H7 (cell line): ENCODE results near the gene RELL2. TPM values are rescaled to one million over a fixed set of nuclear protein-coding genes. Genes with fewer than 3 reads are reported as not detected.
A peak's percentile ranks its signal among the peaks of the same experiment; 100 is the strongest.

Experiments
- DNase-seq: peaks from one replicate; pipeline ENCODE4 v3.0.0; 2012
- H3K27me3 ChIP-seq: 2 replicates; pipeline ENCODE4 v1.6.0; 2011; ENCODE audit warnings: mild to moderate bottlenecking, low read length; ENCODE audit not compliant: control insufficient read depth, insufficient read depth
- H3K36me3 ChIP-seq: replicated peaks from 2 replicates; pipeline ENCODE4 v1.5.1; 2011; ENCODE audit warnings: low read length; ENCODE audit not compliant: control insufficient read depth, insufficient read depth
- H3K4me3 ChIP-seq: 2 replicates; pipeline ENCODE4 v1.5.1; 2011; ENCODE audit warnings: low read depth, mild to moderate bottlenecking, control low read depth, low read length, moderate library complexity; ENCODE audit not compliant: insufficient read depth
- total RNA-seq: library from RNA; depleted of rRNA; stranded (reverse); fragments of >200 nt; shearing (Covaris generic); gene quantifications from 2 replicates; pipeline ENCODE4 v1.2.3, GENCODE V29; 2014

Gene RELL2
- total RNA-seq, 1 experiment from 2014 or later: 7.4 TPM

DNA sequence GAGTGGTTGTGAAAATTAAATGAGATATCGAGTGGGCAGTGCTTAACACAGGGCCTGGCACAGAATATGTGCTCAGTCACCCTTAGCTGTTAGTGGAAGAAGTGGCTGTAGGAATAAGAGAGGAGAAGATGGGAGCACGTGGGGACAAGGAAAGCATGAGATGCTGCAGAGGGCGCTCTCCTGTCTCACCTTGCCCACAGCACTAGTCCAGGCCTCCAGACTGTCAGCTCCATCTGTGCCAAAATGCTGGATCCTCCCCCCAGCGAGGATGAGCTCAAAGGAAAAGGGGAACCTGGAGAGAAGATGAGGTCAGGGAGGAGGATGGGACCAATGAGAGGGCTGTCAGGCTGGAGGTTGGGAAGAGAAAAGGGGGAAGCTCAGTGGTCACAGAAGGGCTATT lies 32.7 kb downstream of the RELL2 start:
- peaks cover 28% of the 10 kb centered on the region for H3K36me3 ChIP-seq
- DNase-seq: peak; percentile 64
- no peak overlapping the region for H3K4me3 ChIP-seq
- H3K27me3 ChIP-seq: no peaks in the 10 kb centered on the region

DNA sequence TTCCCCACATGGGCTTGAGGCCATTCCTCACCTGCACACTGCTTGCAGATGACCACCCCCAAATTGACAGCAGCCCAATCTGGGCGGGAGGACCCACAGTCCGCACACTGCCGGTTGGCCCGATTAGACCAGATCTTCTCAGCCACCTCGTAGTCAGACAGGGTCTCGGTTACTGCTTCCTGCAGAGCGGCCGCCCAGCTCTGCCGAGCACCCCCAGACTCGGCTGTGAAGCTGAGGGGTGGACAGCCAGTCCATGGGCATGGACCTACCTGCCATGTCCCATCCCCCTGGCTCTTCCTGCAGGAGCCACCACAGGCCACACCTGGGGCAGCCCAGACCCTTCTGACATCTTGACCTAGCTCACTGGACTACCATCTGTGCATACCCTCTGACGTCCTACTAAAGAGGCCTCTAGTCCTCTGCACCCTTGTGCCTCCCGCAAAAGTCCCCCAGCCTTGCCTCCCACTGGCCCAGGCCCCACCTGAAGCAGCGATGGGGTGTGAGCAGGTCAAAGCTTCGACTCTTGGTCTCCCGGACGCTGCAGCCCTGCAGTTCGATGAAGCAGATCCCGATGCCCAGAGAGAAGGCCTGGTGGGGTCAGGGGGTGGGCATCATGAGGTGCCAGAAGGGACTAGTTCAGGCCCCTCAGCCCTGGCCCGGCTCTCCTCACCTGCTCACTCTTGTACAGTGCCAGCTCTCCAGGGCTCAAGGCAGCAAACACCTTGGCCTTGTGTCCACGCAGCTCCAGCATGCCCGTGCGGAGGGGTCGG lies 35.5 kb downstream of the RELL2 start:
- no peak for DNase-seq
- H3K36me3 ChIP-seq: peaks cover 27% of the 10 kb centered on the region
- H3K4me3 ChIP-seq: no peak overlapping the region
- H3K27me3 ChIP-seq: no peaks in the 10 kb centered on the region

DNA sequence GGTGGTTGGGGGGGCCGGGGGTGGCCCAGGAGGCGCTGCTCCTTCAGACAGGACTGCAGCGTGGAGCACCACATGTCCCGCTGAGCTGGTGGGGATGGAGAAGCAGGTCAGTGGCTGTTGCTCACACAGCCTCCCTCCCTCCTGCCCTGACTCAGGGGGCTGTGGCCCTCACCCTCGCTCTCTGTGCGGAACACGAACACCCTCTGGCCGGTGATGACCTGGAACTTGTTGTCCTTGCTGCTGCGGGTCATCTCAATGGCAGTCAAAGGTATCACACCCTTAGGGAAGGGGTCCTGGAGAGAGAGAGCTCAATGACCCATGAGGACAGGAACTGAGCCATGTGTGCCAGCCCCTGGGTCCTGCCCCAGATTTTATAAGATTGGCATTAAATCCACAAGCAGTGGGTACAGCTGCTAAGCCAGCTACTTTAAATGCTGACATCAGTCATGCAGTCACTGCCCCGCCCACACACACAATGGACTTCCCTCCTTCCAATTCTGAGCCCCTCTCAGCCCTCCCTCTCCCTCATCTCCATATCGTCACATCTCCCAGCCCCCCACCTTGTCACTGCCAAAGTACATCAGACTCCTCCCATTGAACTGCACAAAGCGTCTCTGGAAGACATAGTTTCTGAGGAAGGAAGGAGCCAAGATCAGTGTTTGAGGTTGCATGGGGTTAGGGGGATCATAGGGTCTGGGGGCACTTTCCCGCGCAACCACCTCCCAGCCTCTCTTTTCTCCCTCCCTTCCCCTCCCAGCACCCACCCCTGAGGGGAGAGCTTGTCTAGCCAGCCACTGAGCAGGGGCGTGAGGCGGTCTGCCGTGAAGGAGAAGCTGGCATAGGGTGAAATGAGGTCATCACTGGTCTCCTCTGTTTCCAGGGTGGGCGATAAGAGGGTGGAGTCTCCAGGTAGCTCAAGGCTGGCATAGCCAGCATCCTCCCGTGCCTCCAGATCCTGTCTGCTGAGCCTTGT lies 36.3 kb downstream of the RELL2 start:
- H3K4me3 ChIP-seq: no peak overlapping the region
- H3K27me3 ChIP-seq: no peaks in the 10 kb centered on the region
- H3K36me3 ChIP-seq: peaks cover 28% of the 10 kb centered on the region
- no peak for DNase-seq

DNA sequence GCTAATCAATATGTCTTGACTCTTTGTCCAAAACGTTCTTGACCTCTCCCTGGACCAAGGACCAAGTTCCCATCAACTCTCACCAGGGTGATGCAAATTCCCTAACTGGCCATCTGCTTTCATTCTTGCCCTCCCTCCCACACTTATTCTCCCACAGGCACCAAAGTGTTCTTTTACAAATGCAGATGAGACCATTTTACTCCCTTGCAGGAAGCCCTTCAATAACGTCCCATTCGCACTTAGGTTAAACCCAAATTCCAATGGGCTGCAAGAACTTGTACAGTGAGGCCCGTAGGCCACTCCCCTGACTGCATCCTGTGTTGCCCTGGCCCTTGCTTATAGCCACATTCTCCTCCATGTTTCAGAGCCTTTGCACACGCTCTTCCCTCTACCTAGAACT lies 38.0 kb downstream of the RELL2 start:
- Histone ChIP-seq H3K27me3 (no peaks in the 10 kb centered on the region), H3K4me3 (no peak overlapping the region), H3K36me3 (peaks cover 18% of the 10 kb centered on the region)
- peak; percentile 73 for DNase-seq

DNA sequence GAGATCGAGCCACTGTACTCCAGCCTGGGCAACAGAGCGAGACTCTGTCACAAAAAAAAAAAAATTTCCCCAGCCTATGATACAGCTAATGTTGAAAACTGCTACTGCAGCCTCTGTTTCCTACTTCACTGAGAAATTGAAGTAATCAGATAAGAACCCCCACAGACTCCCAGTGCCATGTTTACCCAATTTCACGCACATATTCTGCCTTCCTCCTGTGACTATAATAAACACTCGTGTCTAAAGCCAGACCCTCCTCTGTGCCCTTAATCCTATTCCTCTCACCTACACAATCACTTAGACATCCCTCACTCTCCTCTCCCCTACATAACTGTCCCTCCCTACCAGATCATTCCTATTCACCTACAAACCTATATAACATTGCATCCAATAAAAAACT lies 38.9 kb downstream of the RELL2 start:
- Histone ChIP-seq H3K36me3 (peaks cover 18% of the 10 kb centered on the region), H3K4me3 (no peak overlapping the region), H3K27me3 (no peaks in the 10 kb centered on the region)
- no peak for DNase-seq

DNA sequence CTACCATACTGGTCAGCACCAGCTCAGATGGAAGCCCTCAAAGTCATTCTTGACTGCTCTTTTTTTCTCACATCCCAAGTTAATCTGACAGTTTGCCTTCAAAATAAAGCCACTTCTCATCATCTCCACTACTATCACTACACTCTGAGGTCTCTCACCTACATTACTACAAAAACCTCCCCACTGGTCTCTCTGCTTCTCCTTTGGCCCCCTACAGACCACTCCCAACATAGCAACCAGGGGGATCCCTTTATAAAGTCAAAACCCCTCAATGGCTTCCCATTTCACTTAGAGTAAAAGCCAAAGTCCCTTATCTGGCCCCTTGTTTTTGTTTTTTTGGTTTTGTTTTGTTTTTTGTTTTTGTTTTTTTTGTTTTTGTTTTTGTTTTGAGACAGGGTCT lies 40.6 kb downstream of the RELL2 start:
- Histone ChIP-seq H3K36me3 (peaks cover 8% of the 10 kb centered on the region), H3K27me3 (no peaks in the 10 kb centered on the region), H3K4me3 (no peak overlapping the region)
- DNase-seq: peak; percentile 83

DNA sequence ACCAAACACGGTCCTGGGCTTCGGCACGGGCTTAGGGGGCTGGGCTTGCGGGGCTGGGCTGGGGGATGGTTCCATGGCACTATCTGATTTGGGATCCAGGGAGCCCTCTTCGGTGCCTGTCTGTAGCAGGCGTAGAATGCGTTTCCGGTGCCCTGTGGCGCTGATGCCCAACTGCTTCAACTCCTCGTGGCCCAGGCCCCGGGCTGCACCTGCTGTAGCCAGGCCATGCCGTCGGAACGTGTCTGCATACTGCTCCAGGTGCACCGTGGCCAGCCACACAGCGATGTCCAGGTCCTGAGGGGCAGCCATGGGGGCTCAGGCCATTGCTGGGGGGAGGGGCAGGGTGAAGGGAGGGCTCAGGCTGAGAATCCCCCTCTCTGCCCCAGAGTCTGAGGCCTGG lies 43.4 kb downstream of the RELL2 start:
- DNase-seq: no peak
- H3K27me3 ChIP-seq: no peaks in the 10 kb centered on the region
- H3K4me3 ChIP-seq: no peak overlapping the region
- peaks cover 4% of the 10 kb centered on the region for H3K36me3 ChIP-seq

DNA sequence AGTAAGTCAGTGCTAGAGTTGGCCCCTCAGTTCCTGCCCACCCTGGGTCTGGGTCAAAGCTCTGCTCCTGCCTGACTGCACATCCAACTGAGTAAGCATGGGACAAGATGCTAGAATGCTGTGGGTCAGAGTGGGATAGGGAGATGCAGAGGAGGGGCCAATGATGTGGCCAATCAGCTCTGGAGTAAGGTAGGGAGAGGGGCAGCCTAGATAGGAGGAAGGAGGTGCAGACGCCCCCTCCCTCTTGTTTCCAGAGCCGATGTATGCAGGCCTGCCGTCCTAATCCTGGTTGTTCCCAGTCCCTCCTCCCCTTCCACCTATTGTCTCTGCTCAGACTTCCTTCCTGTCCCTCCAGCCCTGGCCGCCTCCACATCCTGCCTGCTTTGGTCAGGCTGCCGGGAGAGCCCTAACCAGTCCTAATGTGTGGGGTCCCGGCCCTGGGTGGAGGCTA lies 44.0 kb downstream of the RELL2 start:
- H3K4me3 ChIP-seq: peak overlapping the region; percentile 72; the same call in 1 of the 2 replicates
- peaks cover 4% of the 10 kb centered on the region for H3K36me3 ChIP-seq
- DNase-seq: peak; percentile 95

DNA sequence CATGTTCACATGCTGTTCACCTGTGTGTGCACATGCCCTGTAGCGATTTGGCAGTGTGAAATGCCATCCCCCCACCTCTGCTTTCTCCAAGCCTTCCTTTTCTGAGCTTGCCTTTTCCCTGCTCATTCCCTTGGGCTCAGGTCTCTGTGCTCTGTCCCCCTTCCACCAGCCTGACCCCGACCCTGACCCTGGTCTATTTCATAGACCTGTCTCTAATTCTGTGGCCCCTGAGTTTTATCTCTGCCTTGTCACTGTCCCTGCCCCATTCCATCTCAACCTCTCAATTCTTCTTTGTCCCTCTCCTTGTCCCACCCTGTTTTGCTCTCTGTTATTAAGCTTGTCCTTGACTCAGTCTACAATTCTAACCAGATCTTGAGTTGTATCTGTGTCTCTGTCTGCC lies 44.5 kb downstream of the RELL2 start:
- Histone ChIP-seq H3K36me3 (peaks cover 4% of the 10 kb centered on the region), H3K4me3 (peak overlapping the region; percentile 72), H3K27me3 (no peaks in the 10 kb centered on the region)
- no peak for DNase-seq

More for the DNA sequence above, 44.0 kb downstream of the RELL2 start:
- no peaks in the 10 kb centered on the region for H3K27me3 ChIP-seq

DNA sequence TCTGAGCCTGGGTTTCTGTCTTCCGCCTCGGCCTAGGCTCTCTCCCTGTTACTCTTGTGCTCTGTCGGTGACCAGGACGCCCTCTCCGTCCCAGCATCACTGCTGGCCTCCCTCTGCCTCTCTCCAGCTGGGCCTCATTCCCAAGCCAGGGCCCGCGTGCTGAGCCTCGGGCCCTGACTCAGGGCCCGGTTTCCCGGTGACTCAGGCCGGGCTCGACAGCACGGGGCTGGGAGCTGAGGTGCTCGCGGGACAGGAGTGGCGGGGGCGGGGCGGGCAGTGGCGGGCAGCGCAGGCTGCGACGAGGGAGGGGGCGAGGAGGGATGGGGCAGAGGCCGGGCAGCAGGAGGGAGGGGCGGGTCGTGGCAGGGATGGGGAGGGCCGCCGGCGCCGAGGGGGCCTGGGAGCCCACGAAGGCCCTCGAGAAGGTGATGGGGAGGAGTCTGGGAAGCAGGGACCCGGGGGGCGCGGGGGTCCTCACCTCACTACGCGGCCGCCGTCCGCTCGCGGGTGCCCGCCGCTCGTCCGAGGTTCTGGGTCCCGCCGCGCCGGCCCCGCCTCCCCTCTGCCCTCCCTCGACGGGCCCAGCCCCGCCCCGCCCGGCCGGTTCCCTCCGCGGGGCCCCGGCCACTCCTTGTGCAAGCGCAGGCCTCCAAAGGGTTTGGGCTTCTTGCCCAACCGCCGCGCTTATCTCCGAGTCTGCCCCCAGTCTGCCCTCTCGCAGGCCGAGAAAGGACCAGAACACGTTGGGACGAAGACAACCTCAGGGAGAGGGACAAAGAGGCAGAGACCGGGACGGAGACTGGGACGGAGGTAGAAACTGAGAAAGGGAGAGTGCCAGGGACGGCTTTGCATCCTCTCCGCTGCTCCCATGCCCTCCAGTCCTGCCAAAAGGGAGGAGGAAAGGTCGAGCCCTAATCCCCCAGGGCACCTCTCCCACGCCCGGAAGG lies 45.2 kb downstream of the RELL2 start, which contains the start of gene ARAP3:
Gene ARAP3 (minus strand): TSS at position 536 of the 947 bp plus-strand sequence. CDS start 1,744 bp downstream, outside the sequence.
- H3K36me3 ChIP-seq: peaks cover 4% of the 10 kb centered on the region
- no peaks in the 10 kb centered on the region for H3K27me3 ChIP-seq
- DNase-seq: peak; percentile 95
- H3K4me3 ChIP-seq: peak within 1 kb of the TSS; percentile 72

DNA sequence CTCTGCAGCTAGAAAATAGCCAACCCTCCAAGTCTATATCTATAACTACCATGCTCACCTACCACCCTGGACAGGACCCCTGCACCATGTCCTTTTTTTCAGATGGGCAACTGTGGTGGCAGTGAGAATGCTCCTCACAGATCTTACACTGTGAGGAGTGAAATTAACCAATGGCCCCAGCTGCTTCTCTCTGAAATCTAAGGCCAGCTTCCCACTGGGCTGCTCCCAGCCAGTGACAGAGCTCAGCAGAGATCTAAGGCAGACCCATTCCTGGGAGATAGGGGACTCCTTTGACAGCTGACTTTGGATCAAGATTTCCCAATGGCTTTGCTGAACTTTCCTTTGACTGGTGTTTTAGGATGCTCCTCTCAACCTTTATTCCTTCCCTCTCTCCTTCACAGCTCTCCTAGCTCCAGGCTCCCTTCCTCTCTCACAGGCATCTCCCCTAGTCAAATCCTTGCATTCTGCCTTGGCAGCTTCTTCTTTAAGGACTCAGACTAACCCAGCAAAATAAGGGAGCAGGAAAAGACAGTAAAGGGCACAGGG lies 46.9 kb downstream of the RELL2 start:
- DNase-seq: no peak
- H3K36me3 ChIP-seq: no peaks in the 10 kb centered on the region

DNA sequence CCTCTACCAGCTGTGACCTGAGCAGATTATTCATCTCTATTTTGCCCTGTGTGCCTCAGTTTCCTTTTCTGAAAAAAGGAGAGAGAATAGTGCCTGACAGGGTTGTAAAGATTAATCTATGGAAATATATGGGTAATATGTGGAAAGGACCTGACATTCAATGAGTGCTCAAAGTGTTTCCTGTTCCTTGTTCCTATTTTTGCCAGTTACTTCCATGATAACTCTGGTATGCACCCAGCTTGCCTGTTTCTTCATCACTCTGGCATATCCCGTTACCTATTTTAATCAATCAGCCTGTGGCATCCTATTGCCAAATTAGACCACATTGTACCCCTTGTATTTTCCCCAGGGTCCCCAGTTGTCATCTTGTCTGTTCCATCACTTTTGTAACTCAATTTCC lies 48.8 kb downstream of the RELL2 start:
- no peak for DNase-seq
- Histone ChIP-seq H3K4me3 (no peak overlapping the region), H3K36me3 (no peaks in the 10 kb centered on the region), H3K27me3 (no peaks in the 10 kb centered on the region)

More for the DNA sequence above, 46.9 kb downstream of the RELL2 start:
- Histone ChIP-seq H3K4me3 (no peak overlapping the region), H3K27me3 (no peaks in the 10 kb centered on the region)

DNA sequence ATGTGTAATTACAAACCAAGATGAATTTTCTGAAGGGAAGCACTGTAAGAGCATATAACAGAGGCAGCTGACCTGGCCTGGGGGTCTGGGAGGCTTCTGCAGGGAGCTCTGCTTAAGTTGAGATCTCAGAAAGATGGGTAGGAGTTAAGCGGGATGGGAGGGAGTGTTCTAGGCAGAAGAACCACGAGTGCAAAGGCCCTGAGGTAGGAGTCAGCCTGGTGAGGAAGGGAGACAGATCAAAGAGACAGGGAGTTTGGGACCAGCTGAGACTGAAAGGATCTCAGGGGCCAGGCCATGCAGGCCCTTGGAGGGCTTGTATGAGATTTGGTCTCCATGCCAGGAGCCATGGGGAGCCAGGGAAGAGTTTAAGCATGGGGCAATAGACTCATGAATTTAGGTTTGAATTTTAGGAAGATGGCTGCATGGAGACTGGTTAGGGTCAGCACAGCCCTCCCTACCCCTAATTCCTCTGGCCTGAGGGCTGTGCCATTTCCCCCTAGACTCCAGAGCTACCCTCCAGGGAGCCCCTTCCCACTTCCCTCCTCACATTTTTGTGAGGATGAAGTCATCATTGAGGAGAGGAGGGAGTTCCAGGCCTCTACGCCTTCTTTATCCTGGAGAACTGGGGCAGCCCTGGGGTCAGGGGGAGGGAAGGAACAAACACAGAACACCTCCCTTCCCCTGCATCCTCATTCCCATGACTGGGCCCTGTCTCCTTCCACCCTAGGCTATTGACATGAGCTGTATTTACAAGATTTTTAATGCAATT lies 50.0 kb downstream of the RELL2 start:
- peak; percentile 60 for DNase-seq
- H3K36me3 ChIP-seq: no peaks in the 10 kb centered on the region

More for the DNA sequence above, 50.0 kb downstream of the RELL2 start:
- H3K27me3 ChIP-seq: no peaks in the 10 kb centered on the region
- H3K4me3 ChIP-seq: no peak overlapping the region
